LoVo (cell line): ENCODE results near the gene ZSCAN30.

Experiments used
- DNase-seq: peaks from one replicate; pipeline ENCODE4 v3.0.0-alpha.2; 2016; ENCODE audit warnings: low spot score

ZSCAN30 gene

DNA sequence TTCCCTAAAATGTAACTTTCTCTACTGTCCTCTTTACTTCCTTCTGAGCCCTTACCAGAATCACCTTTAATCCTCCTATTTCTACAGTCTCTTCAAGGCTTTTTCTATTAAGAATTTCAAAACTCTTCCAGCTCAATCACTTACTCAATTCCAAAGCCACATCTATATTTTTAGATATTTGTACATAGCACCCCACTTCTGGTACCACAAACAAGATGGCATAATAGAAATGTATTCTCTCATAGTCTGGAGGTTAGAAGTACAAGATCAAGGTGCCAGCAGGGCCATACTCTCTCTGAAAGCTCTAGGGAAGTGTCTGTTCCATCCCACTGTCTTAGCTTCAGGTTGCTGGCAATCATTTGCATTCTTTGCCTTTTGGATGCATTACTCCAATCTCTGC lies 11.1 kb downstream of the ZSCAN30 start:
- no peak for DNase-seq

DNA sequence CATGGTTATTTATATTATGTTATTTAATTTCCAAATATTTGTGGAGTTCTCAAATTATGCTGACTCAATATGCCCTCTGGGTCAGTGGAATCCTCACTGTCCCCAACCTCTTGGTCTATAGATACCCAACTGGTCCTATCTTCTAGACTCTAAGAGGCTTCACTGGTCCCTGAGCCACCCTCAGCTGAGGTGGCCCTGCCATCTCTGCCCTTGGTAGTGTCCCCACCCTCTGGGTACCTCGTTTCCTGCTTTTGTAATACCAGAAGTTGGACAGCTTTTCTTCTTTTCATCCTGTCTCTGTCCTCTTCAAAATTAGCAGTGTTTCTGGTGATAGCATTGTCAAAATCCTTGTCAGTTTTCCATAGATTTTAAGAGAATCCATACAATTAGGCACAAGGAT lies 11.9 kb downstream of the ZSCAN30 start:
- no peak for DNase-seq

DNA sequence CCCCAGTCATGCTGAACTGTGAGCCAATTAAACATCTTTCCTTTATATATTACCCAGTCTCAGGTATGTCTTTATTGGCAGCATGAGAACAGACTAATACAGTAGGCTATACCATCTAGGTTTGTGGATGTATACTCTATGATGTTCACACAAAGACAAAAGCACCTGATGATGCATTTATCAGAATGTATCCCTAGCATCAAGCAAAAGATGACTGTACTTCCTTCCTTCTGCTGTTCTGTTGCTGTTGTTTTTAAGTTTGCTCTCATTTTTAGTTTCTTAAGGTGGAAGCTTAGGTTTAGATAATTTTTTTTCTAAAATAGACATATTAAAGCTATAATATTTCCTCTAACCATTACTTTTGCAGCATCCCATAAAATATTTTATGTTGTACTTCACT lies 12.4 kb downstream of the ZSCAN30 start:
- DNase-seq: no peak

DNA sequence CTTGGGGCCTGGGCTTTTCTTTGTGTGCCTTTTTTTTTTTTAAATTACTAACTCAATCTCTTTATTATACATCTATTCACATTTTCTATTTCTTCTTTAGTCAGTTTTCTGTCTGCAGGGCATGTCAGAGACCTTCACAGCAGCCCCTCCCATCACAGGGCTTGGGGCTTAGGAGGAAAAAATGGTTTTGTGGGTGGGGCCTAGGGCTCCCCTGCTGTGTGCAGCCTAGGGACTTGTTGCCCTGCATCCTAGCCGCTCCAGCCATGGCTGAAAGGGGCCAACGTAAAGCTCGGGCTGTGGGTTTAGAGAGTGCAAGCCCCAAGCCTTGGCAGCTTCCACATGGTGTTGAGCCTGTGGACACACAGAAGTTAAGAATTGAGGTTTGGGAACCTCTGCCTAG lies 13.8 kb downstream of the ZSCAN30 start:
- no peak for DNase-seq

DNA sequence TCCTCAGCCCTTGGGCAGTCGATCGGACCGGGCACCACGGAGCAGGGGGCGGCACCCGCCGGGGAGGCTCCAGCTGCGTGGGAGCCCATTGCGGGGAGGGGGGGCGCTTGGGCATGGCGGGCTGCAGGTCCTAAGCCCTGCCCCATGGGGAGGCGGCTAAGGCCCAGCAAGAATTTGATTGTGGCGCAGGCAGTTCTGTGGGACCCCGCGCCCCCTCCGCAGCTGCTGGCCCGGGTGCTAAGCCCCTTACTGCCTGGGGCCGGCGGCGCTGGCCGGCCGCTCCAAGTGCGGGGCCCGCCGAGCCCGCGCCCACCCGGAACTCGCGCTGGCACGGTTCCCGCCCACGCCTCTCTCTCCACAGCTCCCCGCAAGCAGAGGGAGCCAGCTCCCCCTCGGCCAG lies 18.4 kb downstream of the ZSCAN30 start:
- DNase-seq: no peak

GRCh38 chr18:35268821-35269220 lies 21.2 kb downstream of the ZSCAN30 start:
- no peak for DNase-seq

- no peak for DNase-seq
Measured at GRCh38 chr18:35267809-35268208, 22.2 kb downstream of the ZSCAN30 start.

DNA sequence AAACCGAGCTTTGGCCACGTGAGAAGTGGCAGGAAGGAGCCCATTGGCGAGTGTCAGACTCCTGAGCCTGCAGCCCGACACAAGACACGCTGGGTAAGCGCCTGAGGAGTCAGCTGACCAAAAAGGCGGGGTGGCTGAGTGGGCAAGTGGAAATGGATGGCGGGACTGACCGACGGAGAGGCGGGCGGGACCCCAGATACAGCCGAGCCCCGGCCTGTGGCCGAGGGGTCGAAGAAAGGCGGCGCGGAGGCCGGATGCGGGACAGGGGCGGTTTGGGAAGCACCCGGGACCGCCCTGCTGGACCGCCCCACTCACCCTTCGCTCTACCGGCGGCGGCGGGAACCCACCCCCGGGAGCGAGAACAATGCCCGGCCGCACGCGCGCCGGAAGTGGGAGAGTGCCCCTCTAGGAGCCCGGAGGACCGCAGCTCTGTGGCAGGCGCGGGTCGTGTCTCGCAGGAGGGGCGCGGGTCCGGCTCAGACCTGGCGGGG lies 22.8 kb downstream of the ZSCAN30 start:
- no peak for DNase-seq

GRCh38 chr18:35264409-35264808 lies 25.6 kb downstream of the ZSCAN30 start:
- DNase-seq: no peak

GRCh38 chr18:35256947-35257346 lies 33.1 kb downstream of the ZSCAN30 start:
- no peak for DNase-seq

- no peak for DNase-seq
Measured at GRCh38 chr18:35253655-35254287, 36.3 kb downstream of the ZSCAN30 start.

- no peak for DNase-seq
Measured at GRCh38 chr18:35252466-35252865, 37.6 kb downstream of the ZSCAN30 start.

DNA sequence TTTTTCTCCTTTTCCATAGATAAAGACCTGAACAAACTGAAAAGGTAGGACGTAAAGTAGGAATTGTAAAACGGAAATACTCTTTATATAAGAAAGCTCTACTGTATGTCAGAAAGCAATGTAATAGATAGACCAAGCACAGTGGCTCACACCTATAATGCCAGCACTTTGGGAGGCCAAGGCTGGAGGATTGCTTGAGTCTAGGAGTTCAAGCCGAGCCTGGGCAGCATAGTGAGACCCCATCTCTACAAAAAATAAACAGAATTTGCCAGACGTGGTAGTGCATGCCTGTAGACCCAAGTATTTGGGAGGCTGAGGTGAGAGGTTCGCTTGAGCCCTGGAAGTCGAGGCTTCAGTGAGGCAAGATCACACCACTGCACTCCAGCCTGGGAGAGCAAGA lies 41.6 kb downstream of the ZSCAN30 start:
- DNase-seq: no peak

DNA sequence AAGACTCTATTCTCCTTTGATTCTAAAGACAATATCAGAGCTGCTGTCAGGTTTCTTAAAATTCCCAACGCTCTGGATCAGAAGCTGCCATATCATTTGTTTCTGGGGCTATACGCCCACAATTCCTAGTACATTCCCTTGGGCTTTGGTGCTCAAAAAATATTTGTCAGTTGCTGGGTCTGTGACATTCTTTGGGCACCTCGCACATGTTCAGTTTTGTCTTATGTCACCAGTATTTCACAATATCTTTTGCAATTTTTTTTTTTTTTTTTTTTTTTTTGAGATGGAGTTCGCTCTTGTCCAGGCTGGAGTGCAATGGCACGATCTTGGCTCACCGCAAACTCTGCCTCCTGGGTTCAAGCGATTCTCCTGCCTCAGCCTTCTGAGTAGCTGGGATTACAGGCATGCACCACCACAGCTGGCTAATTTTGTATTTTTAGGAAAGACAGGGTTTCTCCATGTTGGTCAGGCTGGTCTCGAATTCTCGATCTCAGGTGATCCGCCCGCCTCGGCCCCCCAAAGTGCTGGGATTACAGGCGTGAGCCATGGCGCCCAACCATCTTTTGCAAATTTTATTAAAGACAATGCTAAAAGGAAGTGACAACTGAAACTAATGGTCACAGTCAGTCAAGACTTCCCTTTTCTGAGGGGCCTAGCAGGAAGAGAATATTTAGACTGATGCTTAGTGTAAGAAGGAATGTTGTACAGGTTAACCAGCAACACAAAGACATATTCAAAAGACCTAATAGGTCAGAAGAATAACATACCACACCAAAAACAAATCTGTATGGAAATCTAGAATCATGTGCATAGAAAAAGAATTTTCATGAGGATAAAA lies 42.4 kb downstream of the ZSCAN30 start:
- DNase-seq: no peak

- DNase-seq: no peak
Measured at GRCh38 chr18:35246831-35247230, 43.2 kb downstream of the ZSCAN30 start.

- no peak for DNase-seq
Measured at GRCh38 chr18:35245719-35246317, 44.2 kb downstream of the ZSCAN30 start.

DNA sequence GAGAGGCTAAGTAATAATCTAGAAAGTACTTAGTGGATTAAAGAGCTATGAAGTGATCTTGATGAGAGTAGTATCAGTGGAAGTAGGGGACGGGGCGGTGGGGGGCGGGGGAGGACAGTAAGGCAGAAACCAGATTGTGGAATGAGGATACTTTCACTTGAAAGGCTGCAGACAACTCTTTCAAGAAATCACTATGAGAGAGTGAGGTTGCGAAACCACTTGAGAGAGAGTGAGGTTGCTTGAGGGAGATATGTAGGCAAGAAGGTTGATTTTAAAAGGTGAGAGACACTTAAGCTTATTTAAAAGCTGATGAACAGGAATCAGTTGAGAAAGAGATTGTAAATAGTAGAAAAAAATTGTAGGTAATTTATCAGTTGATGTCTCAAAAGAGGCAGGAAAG lies 45.4 kb downstream of the ZSCAN30 start:
- no peak for DNase-seq

GRCh38 chr18:35242426-35242825 lies 47.6 kb downstream of the ZSCAN30 start:
- no peak for DNase-seq

DNA sequence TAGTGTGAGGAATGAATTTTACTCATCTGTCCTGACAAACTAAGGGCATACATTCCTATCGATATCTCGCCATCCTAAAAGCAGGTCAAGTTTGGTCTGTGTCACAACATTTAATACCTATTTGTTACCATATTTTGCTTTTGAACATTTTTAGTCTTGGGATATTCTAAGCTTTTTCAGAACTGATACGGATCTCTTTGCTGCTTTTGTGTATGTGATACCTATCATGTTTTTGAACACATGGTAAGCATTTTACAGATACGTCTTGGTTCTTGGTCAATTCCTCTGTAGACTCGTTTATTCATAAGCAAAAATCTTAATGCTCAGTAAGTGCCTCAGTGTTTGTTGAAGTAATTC lies 48.6 kb downstream of the ZSCAN30 start:
- no peak for DNase-seq

DNA sequence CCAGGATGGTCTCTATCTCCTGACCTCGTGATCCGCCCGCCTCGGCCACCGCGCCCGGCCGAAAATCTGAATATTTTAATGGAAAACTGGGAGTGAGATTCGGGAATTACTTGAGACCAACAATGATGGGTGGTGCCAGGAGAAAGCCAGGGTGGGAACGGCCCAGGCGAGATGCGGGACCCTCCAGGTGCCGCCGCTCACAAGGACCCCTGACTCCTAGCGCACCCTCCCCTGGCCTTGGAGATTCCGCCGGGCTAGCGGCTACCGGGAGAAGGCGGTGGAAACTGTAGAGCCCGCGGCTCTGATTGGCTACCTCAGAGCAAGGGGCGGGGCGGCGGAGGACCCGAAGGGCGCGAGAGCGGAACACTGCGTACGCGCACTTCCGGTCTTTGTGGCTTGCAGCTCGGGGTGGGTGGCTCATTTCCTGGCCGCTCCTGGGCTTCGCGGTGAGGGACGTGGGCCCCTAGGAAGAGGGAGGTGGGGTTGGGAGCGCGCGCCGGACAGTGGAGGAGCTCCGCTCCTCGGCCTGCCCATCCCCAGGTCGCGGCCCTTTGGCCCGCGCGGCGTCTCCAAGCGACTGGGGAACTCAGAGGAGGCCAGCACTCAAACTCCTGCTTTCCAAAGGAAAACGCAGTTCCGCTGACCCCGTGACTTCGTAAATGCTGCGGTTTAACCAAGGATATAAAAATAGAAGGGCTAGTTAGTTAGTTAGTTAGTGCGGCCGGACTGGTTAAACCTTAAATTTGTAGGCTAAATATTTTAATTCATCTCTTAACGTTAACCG lies 49.2 kb downstream of the ZSCAN30 start, which contains the start of gene ZNF397:
Gene ZNF397, plus strand, starts transcription at position 371 of the 784 bp plus-strand sequence. CDS start 1,437 bp downstream, outside the sequence.
- DNase-seq: peak; percentile 94

- DNase-seq: no peak
Measured at GRCh38 chr18:35239314-35239713, 50.7 kb downstream of the ZSCAN30 start.
